HepG2 (cell line): ENCODE measurements around the gene AHCY. TPM values are rescaled to one million over a fixed set of nuclear protein-coding genes. Genes with fewer than 3 reads are reported as not detected.
A peak's percentile ranks its signal among the peaks of the same experiment; 100 is the strongest.

Source experiments
- EP300 ChIP-seq, 3 experiments: sonication (generic) in 1 of 3; formaldehyde crosslinking in 1 of 3; IDR thresholded peaks; 2 replicates each; pipeline versions ENCODE4 v1.5.1 to v1.6.1; 2011 to 2020; ENCODE audit warnings: low read depth in 2 of 3, low read length in 2 of 3, borderline replicate concordance in 1 of 3, improper control_type of control experiment in 1 of 3, mild to moderate bottlenecking in 1 of 3, missing genetic modification reagents in 1 of 3, moderate library complexity in 1 of 3
- FOXC1 ChIP-seq: sonication (generic); formaldehyde crosslinking; IDR thresholded peaks from 2 replicates; pipeline ENCODE4 v1.8.0; 2022; ENCODE audit warnings: mild to moderate bottlenecking, missing genetic modification reagents, borderline replicate concordance
- GATA4 ChIP-seq: sonication (generic); IDR thresholded peaks from 2 replicates; pipeline ENCODE4 v1.6.1; 2016; ENCODE audit warnings: antibody characterized with exemption, low read depth, borderline replicate concordance
- GTF3A ChIP-seq: sonication (generic); formaldehyde crosslinking; conservative IDR thresholded peaks from 2 replicates; pipeline ENCODE4 v1.4.0; 2020; ENCODE audit warnings: mild to moderate bottlenecking, missing genetic modification reagents
- KDM1A ChIP-seq: IDR thresholded peaks from 2 replicates; pipeline ENCODE4 v1.6.1; 2016; ENCODE audit warnings: missing compliant biosample characterization
- PRPF4 ChIP-seq: fragments of 200-400 bp; formaldehyde crosslinking; IDR thresholded peaks from 2 replicates; pipeline ENCODE4 v1.6.1; 2016; ENCODE audit warnings: low read length, low read depth; ENCODE audit not compliant: poor library complexity, severe bottlenecking
- ZNF460 ChIP-seq: sonication (generic); formaldehyde crosslinking; IDR thresholded peaks from 2 replicates; pipeline ENCODE4 v1.5.1; 2020; ENCODE audit warnings: missing genetic modification reagents, mild to moderate bottlenecking, borderline replicate concordance
- ZNF782 ChIP-seq: sonication (generic); formaldehyde crosslinking; IDR thresholded peaks from 2 replicates; pipeline ENCODE4 v1.4.0; 2020; ENCODE audit warnings: missing genetic modification reagents, mild to moderate bottlenecking, borderline replicate concordance
- polyA plus RNA-seq, 8 experiments: library from polyadenylated mRNA; depleted of rRNA in 3 of 8; stranded (reverse) in 7 of 8; unstranded in 1 of 8; fragments of >200 nt; fragmentation: Illumina TruSeq in 4 of 8; extraction: Trizol in 4 of 8; gene quantifications; 2 replicates each; pipeline versions ENCODE4 v1.2.1 to v1.2.3, GENCODE V29; 2011 to 2016; ENCODE audit warnings: low read depth in 4 of 8, missing spikeins in 1 of 8, mixed read lengths in 1 of 8; ENCODE audit not compliant: insufficient read depth in 1 of 8
- total RNA-seq, 5 experiments: library from RNA; depleted of rRNA; stranded (reverse); fragments of >200 nt; fragmentation: Illumina TruSeq; extraction: Trizol; gene quantifications; 2 replicates each; pipeline ENCODE4 v1.2.3, GENCODE V29; 2016; ENCODE audit warnings: low read depth in 1 of 5
- TF ChIP-seq, protein P1 (sequence below): sonication (generic); formaldehyde crosslinking; conservative IDR thresholded peaks from 2 replicates; pipeline ENCODE4 v1.5.0; 2020; ENCODE audit warnings: missing genetic modification reagents

The AHCY gene
- total and polyA plus RNA-seq, 2 of the 13 experiments (the other 11 are each of a cell fraction or from before 2014, with no cell fraction given): 407 to 419 TPM

DNA sequence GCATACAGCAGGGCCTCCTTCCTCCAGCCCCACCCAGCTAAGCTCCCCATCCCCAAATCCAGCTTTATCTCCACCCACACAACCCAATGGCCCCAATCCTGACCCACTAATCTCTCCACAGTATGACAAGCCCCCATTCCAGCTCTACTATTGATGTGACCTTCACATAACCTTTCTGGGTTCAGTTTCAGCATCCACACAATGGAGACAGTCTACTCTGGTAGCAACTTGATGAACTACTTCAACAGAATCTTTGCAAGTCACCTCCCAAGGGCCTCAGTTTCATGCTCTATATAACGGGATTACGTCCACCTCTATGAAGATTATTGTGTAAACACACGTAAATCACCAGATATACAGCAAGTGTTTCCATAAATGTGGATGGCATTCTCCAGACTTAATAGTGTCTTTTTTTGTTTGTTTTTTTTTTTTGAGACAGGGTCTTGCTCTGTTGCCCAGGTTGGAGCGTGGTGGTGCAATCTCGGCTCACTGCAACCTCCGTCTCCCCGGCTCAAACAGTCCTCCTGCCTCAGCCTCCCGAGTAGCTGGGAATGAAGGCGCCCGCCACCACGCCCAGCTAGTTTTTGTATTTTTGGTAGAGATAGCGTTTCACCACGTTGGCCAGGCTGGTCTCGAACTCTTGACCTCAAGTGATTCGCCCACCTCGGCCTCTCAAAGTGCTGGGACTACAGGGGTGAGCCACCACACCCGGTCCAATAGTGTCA lies 1.4 kb downstream of the AHCY start (continued):
- TF ChIP-seq, protein P1, sequence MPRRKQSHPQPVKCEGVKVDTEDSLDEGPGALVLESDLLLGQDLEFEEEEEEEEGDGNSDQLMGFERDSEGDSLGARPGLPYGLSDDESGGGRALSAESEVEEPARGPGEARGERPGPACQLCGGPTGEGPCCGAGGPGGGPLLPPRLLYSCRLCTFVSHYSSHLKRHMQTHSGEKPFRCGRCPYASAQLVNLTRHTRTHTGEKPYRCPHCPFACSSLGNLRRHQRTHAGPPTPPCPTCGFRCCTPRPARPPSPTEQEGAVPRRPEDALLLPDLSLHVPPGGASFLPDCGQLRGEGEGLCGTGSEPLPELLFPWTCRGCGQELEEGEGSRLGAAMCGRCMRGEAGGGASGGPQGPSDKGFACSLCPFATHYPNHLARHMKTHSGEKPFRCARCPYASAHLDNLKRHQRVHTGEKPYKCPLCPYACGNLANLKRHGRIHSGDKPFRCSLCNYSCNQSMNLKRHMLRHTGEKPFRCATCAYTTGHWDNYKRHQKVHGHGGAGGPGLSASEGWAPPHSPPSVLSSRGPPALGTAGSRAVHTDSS (CRISPR knock-in tag): no peak
- TF ChIP-seq ZNF782 (CRISPR knock-in tag) (no peak), KDM1A (CRISPR knock-in tag) (0 out of 2 replicates have a peak, but pooled peaks have one; percentile 27), GATA4 (0 out of 2 replicates have a peak, but pooled peaks have one; percentile 5), ZNF460 (CRISPR knock-in tag) (peak; percentile 95), PRPF4 (no peak), FOXC1 (peak; percentile 64), GTF3A (CRISPR knock-in tag) (0 out of 2 replicates have a peak, but pooled peaks have one; percentile 14), EP300 (IDR thresholded peaks at IDR 0.05; ENCODE audit: low read depth in 2 of 2, low read length in 2 of 2) (no peak), EP300 (CRISPR knock-in tag; IDR thresholded peaks at IDR 0.05; ENCODE audit: borderline replicate concordance) (0 out of 2 replicates have a peak, but pooled peaks have one; percentile 9)
